CD4-positive, CD25-positive, alpha-beta regulatory T cell (primary cell): ENCODE results near the gene PAXIP1. TPM values are rescaled to one million over a fixed set of nuclear protein-coding genes. Genes with fewer than 3 reads are reported as not detected.

Experiments used
- ATAC-seq, 2 donors: fragments of 150-1000 bp; cut with Tn5 transposase; one replicate each; pipeline ENCODE4 v1.10.0; 2021; ENCODE audit warnings: low read depth in 2 of 2, moderate number of reproducible peaks in 2 of 2, moderate library complexity in 1 of 2
- DNase-seq, 3 donors: peaks; one replicate each; pipeline versions ENCODE4 v3.0.0 to v3.0.0-alpha.2; 2012 to 2022; ENCODE audit warnings: mixed read lengths in 1 of 3
- H3K27ac ChIP-seq: one replicate; pipeline ENCODE4 v1.7.0; 2013; ENCODE audit warnings: mild to moderate bottlenecking, low read length; ENCODE audit not compliant: insufficient read depth, poor library complexity, severe bottlenecking
- H3K27me3 ChIP-seq: one replicate; pipeline ENCODE4 v1.7.0; 2013; ENCODE audit warnings: low read length; ENCODE audit not compliant: control insufficient read depth, insufficient read depth
- H3K36me3 ChIP-seq: one replicate; pipeline ENCODE4 v1.7.0; 2013; ENCODE audit warnings: mild to moderate bottlenecking, low read length, moderate library complexity; ENCODE audit not compliant: control insufficient read depth, insufficient read depth
- H3K4me1 ChIP-seq: 2 replicates; pipeline ENCODE4 v1.7.0; 2013; ENCODE audit warnings: mild to moderate bottlenecking, low read length; ENCODE audit not compliant: insufficient read depth, control insufficient read depth, poor library complexity, severe bottlenecking
- H3K4me3 ChIP-seq: one replicate; pipeline ENCODE4 v1.7.0; 2013; ENCODE audit warnings: low read depth, mild to moderate bottlenecking, low read length, moderate library complexity
- H3K9me3 ChIP-seq, 2 experiments: 1 replicate in 1 of 2; 2 replicates in 1 of 2; pipeline ENCODE4 v1.7.0; 2013; ENCODE audit warnings: low read length in 2 of 2, mild to moderate bottlenecking in 1 of 2, moderate library complexity in 1 of 2; ENCODE audit not compliant: control insufficient read depth in 2 of 2
- H3K27ac Mint-ChIP-seq, 3 donors: one replicate each; pipeline ENCODE4 v1.8.0; 2020 to 2022; ENCODE audit warnings: mild to moderate bottlenecking in 3 of 3, mixed read lengths in 3 of 3, moderate library complexity in 2 of 3
- H3K27me3 Mint-ChIP-seq: one replicate; pipeline ENCODE4 v1.8.0; 2022; ENCODE audit warnings: mild to moderate bottlenecking, mixed read lengths
- H3K36me3 Mint-ChIP-seq: one replicate; pipeline ENCODE4 v1.8.0; 2020; ENCODE audit warnings: mixed read lengths
- H3K4me1 Mint-ChIP-seq, 4 donors: one replicate each; pipeline ENCODE4 v1.8.0; 2020 to 2022; ENCODE audit warnings: mixed read lengths in 4 of 4, mild to moderate bottlenecking in 1 of 4
- H3K4me3 Mint-ChIP-seq, 4 donors: one replicate each; pipeline ENCODE4 v1.8.0; 2020 to 2022; ENCODE audit warnings: mild to moderate bottlenecking in 4 of 4, mixed read lengths in 4 of 4, moderate library complexity in 3 of 4
- H3K9me3 Mint-ChIP-seq, 7 donors: one replicate each; pipeline ENCODE4 v1.8.0; 2020 to 2022; ENCODE audit warnings: mixed read lengths in 7 of 7, mild to moderate bottlenecking in 3 of 7, moderate library complexity in 2 of 7
- polyA plus RNA-seq, 4 donors: library from polyadenylated mRNA; unstranded; fragments of 300-500 nt; fragmentation: Illumina TruSeq; gene quantifications; one replicate each; pipeline ENCODE4 v1.2.3, GENCODE V29; 2021
- total RNA-seq: library from RNA; stranded (reverse); gene quantifications from one replicate; pipeline ENCODE4 v1.2.3, GENCODE V29; 2022

The PAXIP1 gene
- total and polyA plus RNA-seq, 5 donors from 2014 or later: 0.88 to 15.1 (median 2.2) TPM

- Mint-ChIP-seq H3K27me3 (peaks cover 12% of the 10 kb centered on the region), H3K4me1 (peaks cover 0 to 2% (median 0%) of the 10 kb centered on the region in 4 donors), H3K36me3 (no peaks in the 10 kb centered on the region), H3K9me3 (peaks cover 0 to 3% (median 0%) of the 10 kb centered on the region in 7 donors), H3K4me3 (no peak overlapping the region), H3K27ac (no peak overlapping the region)
- no peak overlapping the region for H3K4me3 ChIP-seq
- H3K9me3 ChIP-seq: no peaks in the 10 kb centered on the region
- ATAC-seq: no peak
- H3K27ac ChIP-seq: no peak overlapping the region
- H3K4me1 ChIP-seq: no peaks in the 10 kb centered on the region
- no peaks in the 10 kb centered on the region for H3K36me3 ChIP-seq
- no peak for DNase-seq
- no peaks in the 10 kb centered on the region for H3K27me3 ChIP-seq
Observed at GRCh38 chr7:154903083-154903731, 99.7 kb downstream of the PAXIP1 start.

GRCh38 chr7:154902600-154903082 is 100.3 kb downstream of the PAXIP1 start:
- no peaks in the 10 kb centered on the region for H3K4me1 Mint-ChIP-seq
- H3K27ac Mint-ChIP-seq: no peak overlapping the region
- Histone ChIP-seq H3K27me3 (no peaks in the 10 kb centered on the region), H3K4me3 (no peak overlapping the region), H3K9me3 (no peaks in the 10 kb centered on the region), H3K27ac (no peak overlapping the region), H3K4me1 (no peaks in the 10 kb centered on the region), H3K36me3 (no peaks in the 10 kb centered on the region)
- DNase-seq (no peak), ATAC-seq (no peak)
- no peaks in the 10 kb centered on the region for H3K36me3 Mint-ChIP-seq
- peaks cover 12% of the 10 kb centered on the region for H3K27me3 Mint-ChIP-seq
- no peak overlapping the region for H3K4me3 Mint-ChIP-seq
- H3K9me3 Mint-ChIP-seq: peaks cover 0 to 1% (median 0%) of the 10 kb centered on the region in 7 donors

GRCh38 chr7:154899862-154900261 is 103.1 kb downstream of the PAXIP1 start:
- Histone ChIP-seq H3K4me3 (no peak overlapping the region), H3K27ac (no peak overlapping the region), H3K9me3 (no peaks in the 10 kb centered on the region), H3K36me3 (no peaks in the 10 kb centered on the region), H3K4me1 (no peaks in the 10 kb centered on the region), H3K27me3 (no peaks in the 10 kb centered on the region)
- H3K27ac Mint-ChIP-seq: no peak overlapping the region
- no peak for DNase-seq
- no peak overlapping the region for H3K4me3 Mint-ChIP-seq
- ATAC-seq: no peak
- peaks cover 0 to 1% (median 0%) of the 10 kb centered on the region in 7 donors for H3K9me3 Mint-ChIP-seq
- H3K36me3 Mint-ChIP-seq: no peaks in the 10 kb centered on the region
- H3K27me3 Mint-ChIP-seq: peaks cover 12% of the 10 kb centered on the region
- no peaks in the 10 kb centered on the region for H3K4me1 Mint-ChIP-seq

- ATAC-seq (no peak), DNase-seq (no peak)
- peaks cover 0 to 1% (median 0%) of the 10 kb centered on the region in 7 donors for H3K9me3 Mint-ChIP-seq
- H3K27ac ChIP-seq: no peak overlapping the region
- H3K27me3 ChIP-seq: no peaks in the 10 kb centered on the region
- no peak overlapping the region for H3K4me3 Mint-ChIP-seq
- no peaks in the 10 kb centered on the region for H3K4me1 ChIP-seq
- no peak overlapping the region for H3K27ac Mint-ChIP-seq
- no peaks in the 10 kb centered on the region for H3K36me3 ChIP-seq
- no peaks in the 10 kb centered on the region for H3K9me3 ChIP-seq
- no peak overlapping the region for H3K4me3 ChIP-seq
- no peaks in the 10 kb centered on the region for H3K4me1 Mint-ChIP-seq
- no peaks in the 10 kb centered on the region for H3K36me3 Mint-ChIP-seq
- peaks cover 12% of the 10 kb centered on the region for H3K27me3 Mint-ChIP-seq
Observed at GRCh38 chr7:154898973-154899855, 103.7 kb downstream of the PAXIP1 start.

GRCh38 chr7:154896076-154896475 is 106.8 kb downstream of the PAXIP1 start:
- ATAC-seq: no peak
- no peaks in the 10 kb centered on the region for H3K9me3 Mint-ChIP-seq
- no peaks in the 10 kb centered on the region for H3K36me3 Mint-ChIP-seq
- no peak for DNase-seq
- H3K27ac Mint-ChIP-seq: no peak overlapping the region
- Histone ChIP-seq H3K9me3 (no peaks in the 10 kb centered on the region), H3K27ac (no peak overlapping the region), H3K27me3 (no peaks in the 10 kb centered on the region), H3K36me3 (no peaks in the 10 kb centered on the region), H3K4me3 (no peak overlapping the region), H3K4me1 (no peaks in the 10 kb centered on the region)
- no peak overlapping the region for H3K4me3 Mint-ChIP-seq
- H3K4me1 Mint-ChIP-seq: no peaks in the 10 kb centered on the region
- H3K27me3 Mint-ChIP-seq: peaks cover 8% of the 10 kb centered on the region

Other genes with a start within 250 kb of the PAXIP1 start
- gene HTR5A, start 67.2 kb upstream of the PAXIP1 start, total RNA-seq: not detected
- gene HTR5A, start 67.2 kb upstream of the PAXIP1 start, polyA plus RNA-seq: not detected